ENCODE results near the gene PDE3B. TPM values are rescaled to one million over a fixed set of nuclear protein-coding genes. Genes with fewer than 3 reads are reported as not detected.

The PDE3B gene
- total and polyA plus RNA-seq, 9 of the 15 experiments (the other 6 are each of a cell fraction or from before 2014, with no cell fraction given) = 2.3 to 22.5 (median 12.2) TPM

DNA sequence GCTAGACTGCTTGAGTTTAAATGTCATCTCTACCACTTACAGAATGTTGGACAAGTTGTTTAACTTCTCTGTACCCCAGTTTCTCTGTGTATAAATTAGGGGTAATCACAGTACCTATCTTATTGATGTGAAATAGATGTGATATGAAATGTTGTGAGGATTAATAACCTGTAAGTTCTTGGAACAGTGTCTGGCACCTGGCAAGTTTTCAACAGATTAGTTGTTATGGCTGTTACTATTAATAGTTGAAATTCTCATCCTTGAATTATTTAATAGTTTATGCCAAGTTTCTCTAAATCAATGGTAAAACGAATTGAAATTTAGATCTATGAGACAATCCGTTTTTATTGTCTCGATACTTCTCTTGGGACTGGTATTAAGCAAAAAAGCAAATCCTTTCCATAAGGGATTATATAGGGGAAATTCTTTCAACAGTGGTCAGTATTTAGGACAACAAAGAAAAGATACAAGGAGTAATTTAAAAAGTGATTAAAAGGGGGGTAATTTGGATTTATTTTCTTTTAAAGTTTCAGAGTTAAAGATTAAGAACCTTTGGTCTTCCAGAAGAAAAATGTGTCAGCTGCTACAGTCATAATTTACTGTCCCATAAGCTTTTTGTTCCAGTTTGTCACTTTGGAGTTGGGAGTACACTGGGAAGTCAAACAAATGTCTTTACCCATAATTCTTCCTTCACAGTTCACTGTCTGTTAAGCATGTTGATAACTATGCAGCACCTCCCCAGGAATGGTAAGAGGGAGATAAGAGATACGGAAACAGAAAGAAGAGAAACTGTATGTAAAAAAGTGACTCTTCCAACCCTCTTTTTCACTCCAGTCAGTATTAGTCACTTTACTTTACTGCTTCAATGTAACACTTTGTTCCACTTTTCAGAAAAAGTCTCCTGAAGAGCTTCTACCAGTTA lies 13.2 kb downstream of the PDE3B start (continued):
- TF ChIP-seq KDM4B (IDR thresholded peaks at IDR 0.05; ENCODE audit: borderline replicate concordance in 2 of 2, low read depth in 1 of 2) (no peak), CHCHD3 (CRISPR knock-in tag; IDR thresholded peaks at IDR 0.05) (no peak), ZNF175 (CRISPR knock-in tag; IDR thresholded peaks at IDR 0.05; ENCODE audit: low read depth) (peak; percentile 81), FOXM1 (IDR thresholded peaks at IDR 0.05; ENCODE audit: low read depth) (peak; percentile 89), FOXM1 (CRISPR knock-in tag; IDR thresholded peaks at IDR 0.05; ENCODE audit: low read depth) (no peak), NR2C2 (CRISPR knock-in tag; IDR thresholded peaks at IDR 0.05) (no peak), NR2C2 (tag; IDR thresholded peaks at IDR 0.05) (peak; percentile 29; the same call in 1 of the 2 replicates), CC2D1A (IDR thresholded peaks at IDR 0.05) (peak; percentile 91), ZNF561 (CRISPR knock-in tag; conservative IDR thresholded peaks at IDR 0.05) (no peak), BCL6 (CRISPR knock-in tag; IDR thresholded peaks at IDR 0.05) (no peak), SNIP1 (IDR thresholded peaks at IDR 0.05; ENCODE audit: low read depth) (no peak), MXI1 (IDR thresholded peaks at IDR 0.05; ENCODE audit: low read depth, low read length) (0 out of 2 replicates have a peak, but pooled peaks have one; percentile 36), ZNF134 (CRISPR knock-in tag; conservative IDR thresholded peaks at IDR 0.05) (no peak)
- TF ChIP-seq, protein P1, sequence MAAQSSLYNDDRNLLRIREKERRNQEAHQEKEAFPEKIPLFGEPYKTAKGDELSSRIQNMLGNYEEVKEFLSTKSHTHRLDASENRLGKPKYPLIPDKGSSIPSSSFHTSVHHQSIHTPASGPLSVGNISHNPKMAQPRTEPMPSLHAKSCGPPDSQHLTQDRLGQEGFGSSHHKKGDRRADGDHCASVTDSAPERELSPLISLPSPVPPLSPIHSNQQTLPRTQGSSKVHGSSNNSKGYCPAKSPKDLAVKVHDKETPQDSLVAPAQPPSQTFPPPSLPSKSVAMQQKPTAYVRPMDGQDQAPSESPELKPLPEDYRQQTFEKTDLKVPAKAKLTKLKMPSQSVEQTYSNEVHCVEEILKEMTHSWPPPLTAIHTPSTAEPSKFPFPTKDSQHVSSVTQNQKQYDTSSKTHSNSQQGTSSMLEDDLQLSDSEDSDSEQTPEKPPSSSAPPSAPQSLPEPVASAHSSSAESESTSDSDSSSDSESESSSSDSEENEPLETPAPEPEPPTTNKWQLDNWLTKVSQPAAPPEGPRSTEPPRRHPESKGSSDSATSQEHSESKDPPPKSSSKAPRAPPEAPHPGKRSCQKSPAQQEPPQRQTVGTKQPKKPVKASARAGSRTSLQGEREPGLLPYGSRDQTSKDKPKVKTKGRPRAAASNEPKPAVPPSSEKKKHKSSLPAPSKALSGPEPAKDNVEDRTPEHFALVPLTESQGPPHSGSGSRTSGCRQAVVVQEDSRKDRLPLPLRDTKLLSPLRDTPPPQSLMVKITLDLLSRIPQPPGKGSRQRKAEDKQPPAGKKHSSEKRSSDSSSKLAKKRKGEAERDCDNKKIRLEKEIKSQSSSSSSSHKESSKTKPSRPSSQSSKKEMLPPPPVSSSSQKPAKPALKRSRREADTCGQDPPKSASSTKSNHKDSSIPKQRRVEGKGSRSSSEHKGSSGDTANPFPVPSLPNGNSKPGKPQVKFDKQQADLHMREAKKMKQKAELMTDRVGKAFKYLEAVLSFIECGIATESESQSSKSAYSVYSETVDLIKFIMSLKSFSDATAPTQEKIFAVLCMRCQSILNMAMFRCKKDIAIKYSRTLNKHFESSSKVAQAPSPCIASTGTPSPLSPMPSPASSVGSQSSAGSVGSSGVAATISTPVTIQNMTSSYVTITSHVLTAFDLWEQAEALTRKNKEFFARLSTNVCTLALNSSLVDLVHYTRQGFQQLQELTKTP (IDR thresholded peaks at IDR 0.05; ENCODE audit: low read depth in 1 of 2, partially characterized antibody in 2 of 2) = peak; percentile 62 to 84
- TF ChIP-seq, protein P2, sequence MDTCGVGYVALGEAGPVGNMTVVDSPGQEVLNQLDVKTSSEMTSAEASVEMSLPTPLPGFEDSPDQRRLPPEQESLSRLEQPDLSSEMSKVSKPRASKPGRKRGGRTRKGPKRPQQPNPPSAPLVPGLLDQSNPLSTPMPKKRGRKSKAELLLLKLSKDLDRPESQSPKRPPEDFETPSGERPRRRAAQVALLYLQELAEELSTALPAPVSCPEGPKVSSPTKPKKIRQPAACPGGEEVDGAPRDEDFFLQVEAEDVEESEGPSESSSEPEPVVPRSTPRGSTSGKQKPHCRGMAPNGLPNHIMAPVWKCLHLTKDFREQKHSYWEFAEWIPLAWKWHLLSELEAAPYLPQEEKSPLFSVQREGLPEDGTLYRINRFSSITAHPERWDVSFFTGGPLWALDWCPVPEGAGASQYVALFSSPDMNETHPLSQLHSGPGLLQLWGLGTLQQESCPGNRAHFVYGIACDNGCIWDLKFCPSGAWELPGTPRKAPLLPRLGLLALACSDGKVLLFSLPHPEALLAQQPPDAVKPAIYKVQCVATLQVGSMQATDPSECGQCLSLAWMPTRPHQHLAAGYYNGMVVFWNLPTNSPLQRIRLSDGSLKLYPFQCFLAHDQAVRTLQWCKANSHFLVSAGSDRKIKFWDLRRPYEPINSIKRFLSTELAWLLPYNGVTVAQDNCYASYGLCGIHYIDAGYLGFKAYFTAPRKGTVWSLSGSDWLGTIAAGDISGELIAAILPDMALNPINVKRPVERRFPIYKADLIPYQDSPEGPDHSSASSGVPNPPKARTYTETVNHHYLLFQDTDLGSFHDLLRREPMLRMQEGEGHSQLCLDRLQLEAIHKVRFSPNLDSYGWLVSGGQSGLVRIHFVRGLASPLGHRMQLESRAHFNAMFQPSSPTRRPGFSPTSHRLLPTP (IDR thresholded peaks at IDR 0.05; ENCODE audit: borderline replicate concordance, extremely low read depth, insufficient read length) = no peak
- TF ChIP-seq, protein P3, sequence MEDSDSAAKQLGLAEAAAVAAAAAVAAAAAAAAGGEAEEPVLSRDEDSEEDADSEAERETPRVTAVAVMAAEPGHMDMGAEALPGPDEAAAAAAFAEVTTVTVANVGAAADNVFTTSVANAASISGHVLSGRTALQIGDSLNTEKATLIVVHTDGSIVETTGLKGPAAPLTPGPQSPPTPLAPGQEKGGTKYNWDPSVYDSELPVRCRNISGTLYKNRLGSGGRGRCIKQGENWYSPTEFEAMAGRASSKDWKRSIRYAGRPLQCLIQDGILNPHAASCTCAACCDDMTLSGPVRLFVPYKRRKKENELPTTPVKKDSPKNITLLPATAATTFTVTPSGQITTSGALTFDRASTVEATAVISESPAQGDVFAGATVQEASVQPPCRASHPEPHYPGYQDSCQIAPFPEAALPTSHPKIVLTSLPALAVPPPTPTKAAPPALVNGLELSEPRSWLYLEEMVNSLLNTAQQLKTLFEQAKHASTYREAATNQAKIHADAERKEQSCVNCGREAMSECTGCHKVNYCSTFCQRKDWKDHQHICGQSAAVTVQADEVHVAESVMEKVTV (CRISPR knock-in tag; IDR thresholded peaks at IDR 0.05) = peak; percentile 21; the same call in 1 of the 2 replicates
- TF ChIP-seq, protein P4, sequence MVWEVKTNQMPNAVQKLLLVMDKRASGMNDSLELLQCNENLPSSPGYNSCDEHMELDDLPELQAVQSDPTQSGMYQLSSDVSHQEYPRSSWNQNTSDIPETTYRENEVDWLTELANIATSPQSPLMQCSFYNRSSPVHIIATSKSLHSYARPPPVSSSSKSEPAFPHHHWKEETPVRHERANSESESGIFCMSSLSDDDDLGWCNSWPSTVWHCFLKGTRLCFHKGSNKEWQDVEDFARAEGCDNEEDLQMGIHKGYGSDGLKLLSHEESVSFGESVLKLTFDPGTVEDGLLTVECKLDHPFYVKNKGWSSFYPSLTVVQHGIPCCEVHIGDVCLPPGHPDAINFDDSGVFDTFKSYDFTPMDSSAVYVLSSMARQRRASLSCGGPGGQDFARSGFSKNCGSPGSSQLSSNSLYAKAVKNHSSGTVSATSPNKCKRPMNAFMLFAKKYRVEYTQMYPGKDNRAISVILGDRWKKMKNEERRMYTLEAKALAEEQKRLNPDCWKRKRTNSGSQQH (CRISPR knock-in tag; IDR thresholded peaks at IDR 0.05) = no peak

Measured in K562 (cell line).